ENCODE measurements around the gene ASB10.

DNA sequence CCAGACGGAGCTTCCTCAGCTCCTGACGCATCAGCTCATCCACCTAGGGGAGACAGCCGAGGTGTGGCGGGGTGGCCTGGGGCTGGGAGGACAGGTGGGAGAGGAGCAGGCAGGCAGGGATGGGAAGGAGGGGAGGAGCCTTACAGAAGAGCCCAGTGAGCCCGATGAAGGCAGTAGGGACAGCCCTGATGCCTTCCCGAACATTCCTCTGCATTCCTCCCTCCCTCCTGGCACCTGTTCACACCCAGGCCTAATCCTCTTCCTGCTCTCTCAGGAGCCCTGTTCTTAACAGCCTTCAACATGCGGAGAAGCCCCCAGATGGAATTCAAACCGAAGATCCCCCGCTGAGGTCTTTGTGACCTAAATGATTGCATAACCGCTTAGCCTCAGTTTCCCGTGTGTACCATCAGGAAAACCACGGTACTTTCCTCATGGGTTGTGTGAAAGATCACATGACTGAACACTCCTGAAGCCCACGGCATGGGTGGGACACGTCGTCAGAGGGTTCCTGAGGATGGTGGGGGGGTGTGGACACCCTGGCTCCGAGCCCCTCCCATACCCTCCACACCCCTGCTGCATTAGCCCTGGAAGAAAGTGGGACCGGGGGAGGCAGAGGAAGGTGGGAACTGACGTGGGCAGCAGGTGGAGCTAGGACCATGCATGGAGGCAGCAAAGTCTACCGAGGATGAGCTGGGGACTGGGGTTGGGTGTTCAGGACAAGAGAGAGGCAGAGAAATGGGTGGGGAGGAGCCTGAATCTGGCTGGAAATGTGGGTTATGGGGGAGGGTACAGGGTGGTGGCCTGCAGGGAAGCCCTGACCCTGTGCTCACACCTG, 8.8 kb upstream of the ASB10 start:
- TF ChIP-seq, protein P1, sequence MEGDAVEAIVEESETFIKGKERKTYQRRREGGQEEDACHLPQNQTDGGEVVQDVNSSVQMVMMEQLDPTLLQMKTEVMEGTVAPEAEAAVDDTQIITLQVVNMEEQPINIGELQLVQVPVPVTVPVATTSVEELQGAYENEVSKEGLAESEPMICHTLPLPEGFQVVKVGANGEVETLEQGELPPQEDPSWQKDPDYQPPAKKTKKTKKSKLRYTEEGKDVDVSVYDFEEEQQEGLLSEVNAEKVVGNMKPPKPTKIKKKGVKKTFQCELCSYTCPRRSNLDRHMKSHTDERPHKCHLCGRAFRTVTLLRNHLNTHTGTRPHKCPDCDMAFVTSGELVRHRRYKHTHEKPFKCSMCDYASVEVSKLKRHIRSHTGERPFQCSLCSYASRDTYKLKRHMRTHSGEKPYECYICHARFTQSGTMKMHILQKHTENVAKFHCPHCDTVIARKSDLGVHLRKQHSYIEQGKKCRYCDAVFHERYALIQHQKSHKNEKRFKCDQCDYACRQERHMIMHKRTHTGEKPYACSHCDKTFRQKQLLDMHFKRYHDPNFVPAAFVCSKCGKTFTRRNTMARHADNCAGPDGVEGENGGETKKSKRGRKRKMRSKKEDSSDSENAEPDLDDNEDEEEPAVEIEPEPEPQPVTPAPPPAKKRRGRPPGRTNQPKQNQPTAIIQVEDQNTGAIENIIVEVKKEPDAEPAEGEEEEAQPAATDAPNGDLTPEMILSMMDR (IDR thresholded peaks at IDR 0.05) = no peak
- TF ChIP-seq POLR2A (IDR thresholded peaks at IDR 0.05) (no peak), POLR2AphosphoS5 (IDR thresholded peaks at IDR 0.05) (no peak)

All from prostate gland (tissue), 2 donors.